NCI-H146 treated with DMSO at 0.1 percent for 48 hours (cell line): ENCODE measurements around the gene SLC16A4.
A peak's percentile ranks its signal among the peaks of the same experiment; 100 is the strongest.

Experiments
- DNase-seq: peaks from one replicate; lab custom pipeline; 2025; ENCODE audit not compliant: unreplicated experiment; lab: John Stamatoyannopoulos, UW

SLC16A4 gene

GRCh38 chr1:110361856-110362255, 29.0 kb downstream of the SLC16A4 start:
- DNase-seq: no peak

- DNase-seq: no peak
Observed at GRCh38 chr1:110360431-110360830, 30.4 kb downstream of the SLC16A4 start.

GRCh38 chr1:110356379-110356778, 34.4 kb downstream of the SLC16A4 start:
- peak; percentile 32 for DNase-seq

GRCh38 chr1:110355321-110355720, 35.5 kb downstream of the SLC16A4 start:
- no peak for DNase-seq

GRCh38 chr1:110350360-110350759, 40.5 kb downstream of the SLC16A4 start:
- no peak for DNase-seq

- no peak for DNase-seq
Observed at GRCh38 chr1:110348771-110349170, 42.1 kb downstream of the SLC16A4 start.

GRCh38 chr1:110348050-110348449, 42.8 kb downstream of the SLC16A4 start:
- no peak for DNase-seq

GRCh38 chr1:110347182-110347893, 43.5 kb downstream of the SLC16A4 start:
- DNase-seq: no peak

- DNase-seq: no peak
Observed at GRCh38 chr1:110346690-110347089, 44.1 kb downstream of the SLC16A4 start.

- DNase-seq: no peak
Observed at GRCh38 chr1:110345480-110345879, 45.3 kb downstream of the SLC16A4 start.

- DNase-seq: no peak
Observed at GRCh38 chr1:110344152-110344551, 46.7 kb downstream of the SLC16A4 start.

- no peak for DNase-seq
Observed at GRCh38 chr1:110343249-110343648, 47.6 kb downstream of the SLC16A4 start.

GRCh38 chr1:110341872-110342331, 48.9 kb downstream of the SLC16A4 start:
- no peak for DNase-seq

- no peak for DNase-seq
Observed at GRCh38 chr1:110341146-110341871, 49.5 kb downstream of the SLC16A4 start.

- no peak for DNase-seq
Observed at GRCh38 chr1:110340207-110340468, 50.7 kb downstream of the SLC16A4 start.

- DNase-seq: no peak
Observed at GRCh38 chr1:110339407-110340206, 51.2 kb downstream of the SLC16A4 start.

GRCh38 chr1:110338886-110339406, 51.9 kb downstream of the SLC16A4 start, which contains the start of gene RBM15:
TSS of gene RBM15 (plus strand) at chr1:110339377. CDS start at chr1:110339406, 29 bp downstream.
- DNase-seq: peak; percentile 100

GRCh38 chr1:110338309-110338885, 52.4 kb downstream of the SLC16A4 start:
- DNase-seq: peak; percentile 85

- peak; percentile 39 for DNase-seq
Observed at GRCh38 chr1:110337704-110338308, 53.0 kb downstream of the SLC16A4 start.

- DNase-seq: no peak
Observed at GRCh38 chr1:110336300-110337039, 54.4 kb downstream of the SLC16A4 start.
